Stimulated activated CD8-positive, alpha-beta memory T cell treated with anti-CD3 and anti-CD28 coated beads, Interleukin-4, amount 100 ng/mL, for 1 hour (primary cell): ENCODE measurements around the gene ADCK2.
A peak's percentile ranks its signal among the peaks of the same experiment; 100 is the strongest.
"Not testable (repeated sequence)": the region's sequence is repeated elsewhere in the genome, so short reads cannot be mapped to it uniquely, and the experiment has no call there.

Experiments
- DNase-seq, 2 donors: peaks; one replicate each; pipeline ENCODE4 v3.0.0-alpha.2; 2020; ENCODE audit warnings: low read depth in 2 of 2, low spot score in 1 of 2

Gene ADCK2

GRCh38 chr7:140691376-140692045 is 18.8 kb downstream of the ADCK2 start:
- no peak for DNase-seq

DNA sequence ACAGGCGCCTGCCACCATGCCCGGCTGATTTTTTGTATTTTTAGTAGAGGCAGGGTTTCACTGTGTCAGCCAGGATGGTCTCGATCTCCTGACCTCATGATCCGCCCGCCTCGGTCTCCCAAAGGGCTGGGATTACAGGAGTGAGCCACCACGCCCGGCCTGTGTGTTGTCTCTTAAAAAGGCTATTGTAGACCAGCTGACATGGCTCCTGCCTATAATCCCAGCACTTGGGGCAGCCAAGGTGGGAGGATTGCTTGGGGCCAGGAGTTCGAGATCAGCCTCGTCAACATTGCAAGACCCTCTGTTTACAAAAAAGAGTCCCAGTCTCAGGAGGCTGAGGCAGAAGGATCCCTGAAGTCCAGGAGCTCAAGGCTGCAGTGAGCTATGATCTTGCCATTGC is 21.1 kb downstream of the ADCK2 start:
- DNase-seq, result not testable (repeated sequence)

- DNase-seq, result no peak
These were observed 21.8 kb downstream of the ADCK2 start for GRCh38 chr7:140694592-140694991.

DNA sequence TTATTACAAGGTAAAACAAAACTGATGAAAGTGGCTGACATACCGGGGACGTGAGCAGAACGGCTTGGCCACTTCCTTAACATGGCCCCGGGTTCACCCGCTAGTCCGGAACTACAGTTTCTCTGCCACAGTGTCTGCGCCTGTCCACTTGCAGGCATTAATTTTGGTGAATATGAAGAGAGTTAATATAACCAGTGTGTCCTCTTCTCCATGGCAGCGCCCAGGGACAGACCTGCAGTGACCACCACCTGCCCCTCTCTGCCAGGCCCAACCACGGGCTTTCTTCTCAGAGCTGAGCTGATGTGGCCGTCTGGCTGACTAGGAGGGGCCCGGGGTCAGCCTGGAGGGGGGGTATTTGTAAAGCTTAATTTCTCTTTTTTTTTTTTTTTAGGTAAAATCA is 22.6 kb downstream of the ADCK2 start:
- DNase-seq, result no peak

DNA sequence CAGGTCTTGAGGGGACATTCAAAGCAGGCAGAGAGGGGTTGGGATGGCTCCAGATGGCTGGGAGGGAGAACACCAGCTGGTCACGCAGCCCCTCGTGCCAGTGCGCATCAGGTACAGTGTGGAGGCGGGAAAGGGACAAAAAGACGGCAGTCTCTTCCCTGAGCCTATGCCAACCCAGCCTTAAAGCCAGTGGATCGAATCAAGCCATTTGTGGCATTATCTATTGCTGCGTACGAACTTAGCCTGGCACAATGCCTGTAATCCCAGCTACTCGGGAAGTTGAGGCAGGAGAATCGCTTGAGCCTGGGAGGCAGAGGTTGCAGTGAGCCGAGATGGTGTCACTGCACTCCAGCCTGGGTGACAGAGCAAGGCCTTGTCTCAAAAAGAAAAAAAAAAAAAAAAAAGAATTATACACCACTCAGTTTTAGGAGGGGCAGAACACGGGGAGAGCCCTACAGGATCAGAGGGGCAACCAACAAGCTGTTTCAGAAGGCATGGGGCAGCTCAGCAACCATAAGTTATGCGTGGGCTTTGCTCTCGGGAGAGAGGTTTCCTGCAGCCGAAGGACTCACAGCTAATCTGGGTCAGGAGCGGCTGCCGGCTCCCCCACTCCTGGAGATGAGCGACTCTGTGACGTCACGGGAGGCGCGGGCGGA is 23.4 kb downstream of the ADCK2 start:
- DNase-seq, result peak; percentile 83 to 90

GRCh38 chr7:140696680-140697446 is 24.1 kb downstream of the ADCK2 start, which contains the start of gene NDUFB2:
Gene NDUFB2 (plus strand): TSS chr7:140696708. CDS start chr7:140696745, 37 bp downstream.
- peak; percentile 38 to 41 for DNase-seq

GRCh38 chr7:140697447-140698143 is 24.9 kb downstream of the ADCK2 start:
- DNase-seq, result no peak

- no peak for DNase-seq
These were observed 25.7 kb downstream of the ADCK2 start for GRCh38 chr7:140698477-140698876.

GRCh38 chr7:140702774-140703173 is 30.0 kb downstream of the ADCK2 start:
- DNase-seq, result no peak

DNA sequence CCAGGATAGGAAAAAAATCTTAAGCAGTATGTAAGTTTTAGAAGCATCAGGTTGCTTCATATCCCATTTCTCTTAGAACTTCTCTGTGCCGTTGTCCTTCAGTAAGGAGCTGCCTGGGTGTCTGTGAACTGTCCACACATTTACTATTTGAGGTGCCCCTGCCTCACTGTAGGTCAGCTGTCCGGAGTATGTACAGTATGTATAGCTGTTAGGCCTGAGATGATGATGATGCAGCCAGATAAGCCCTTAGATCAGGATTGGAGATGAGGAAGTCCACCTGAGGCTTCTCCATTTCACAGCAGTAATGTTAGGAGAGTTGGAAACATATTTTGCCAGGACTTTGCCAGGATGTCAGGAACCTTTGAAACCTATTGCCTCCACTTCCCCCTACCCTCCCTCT is 31.5 kb downstream of the ADCK2 start:
- no peak for DNase-seq

DNA sequence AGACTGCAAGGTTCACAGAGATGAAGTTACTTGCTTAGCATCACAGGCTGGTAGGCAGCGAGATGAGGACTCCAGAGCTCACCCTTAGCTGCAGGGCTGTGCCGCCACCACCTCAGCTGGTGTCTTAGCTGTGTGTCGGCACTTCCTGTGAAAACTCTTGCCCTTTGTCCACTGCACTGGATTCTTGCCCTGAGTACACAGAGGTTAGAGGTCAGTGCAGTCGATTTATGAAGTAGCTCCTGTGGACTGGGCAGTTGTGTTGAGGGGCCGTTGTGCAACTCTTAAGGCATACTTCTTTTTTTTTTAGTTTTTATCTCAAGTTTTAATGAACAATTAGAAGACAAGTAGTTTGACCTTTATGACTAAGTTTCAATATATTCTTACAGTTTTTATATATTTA is 34.4 kb downstream of the ADCK2 start:
- no peak for DNase-seq

- not testable (repeated sequence) for DNase-seq
These were observed 36.0 kb downstream of the ADCK2 start for GRCh38 chr7:140708764-140709163.

DNA sequence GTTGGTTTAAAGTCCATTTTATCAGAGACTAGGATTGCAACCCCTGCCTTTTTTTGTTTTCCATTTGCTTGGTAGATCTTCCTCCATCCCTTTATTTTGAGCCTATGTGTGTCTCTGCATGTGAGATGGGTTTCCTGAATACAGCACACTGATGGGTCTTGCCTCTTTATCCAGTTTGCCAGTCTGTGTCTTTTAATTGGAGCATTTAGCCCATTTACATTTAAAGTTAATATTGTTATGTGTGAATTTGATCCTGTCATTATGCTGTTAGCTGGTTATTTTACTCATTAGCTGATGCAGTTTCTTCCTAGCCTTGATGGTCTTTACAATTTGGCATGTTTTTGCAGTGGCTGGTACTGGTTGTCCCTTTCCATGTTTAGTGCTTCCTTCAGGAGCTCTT is 39.6 kb downstream of the ADCK2 start:
- DNase-seq, result not testable (repeated sequence)

GRCh38 chr7:140714331-140715040 is 41.7 kb downstream of the ADCK2 start:
- DNase-seq, result no peak

DNA sequence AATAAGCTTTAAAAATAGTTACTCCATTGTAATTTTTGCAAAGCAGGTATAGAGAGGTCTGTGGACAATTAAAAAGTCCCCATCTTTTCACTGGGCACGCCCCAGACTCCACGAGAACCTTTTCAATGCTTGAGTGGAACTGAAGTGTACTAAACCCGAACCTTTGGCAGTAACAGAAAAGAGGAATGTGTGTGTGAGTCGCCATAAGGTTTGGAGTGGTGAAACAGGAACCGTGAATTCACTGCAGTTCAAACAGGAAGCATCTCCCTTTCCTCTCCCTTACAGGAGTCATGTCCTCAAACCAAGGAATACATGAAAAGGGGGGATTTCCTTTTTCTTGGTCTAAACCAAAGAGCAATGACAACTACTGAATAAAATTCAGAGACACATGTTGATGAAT is 47.0 kb downstream of the ADCK2 start:
- DNase-seq, result no peak

DNA sequence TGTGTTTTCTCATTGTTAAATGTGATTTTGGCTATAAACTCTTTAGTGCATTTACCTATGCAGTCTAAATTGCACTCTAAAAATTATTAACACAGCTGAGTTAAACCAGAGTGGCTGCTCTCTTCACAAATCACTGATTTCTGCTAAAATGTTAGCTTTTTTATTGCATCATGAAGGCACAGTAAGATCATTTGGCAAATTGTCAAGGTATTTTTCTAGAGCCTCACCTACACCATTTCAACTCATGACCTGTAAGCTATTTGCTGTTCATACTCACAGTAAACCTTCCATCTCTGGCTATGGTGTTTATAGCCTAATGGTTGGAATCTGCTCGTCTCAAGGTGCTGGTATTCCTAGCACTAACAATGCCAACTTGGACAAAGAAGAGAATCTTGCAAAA is 49.5 kb downstream of the ADCK2 start:
- DNase-seq, result no peak

DNA sequence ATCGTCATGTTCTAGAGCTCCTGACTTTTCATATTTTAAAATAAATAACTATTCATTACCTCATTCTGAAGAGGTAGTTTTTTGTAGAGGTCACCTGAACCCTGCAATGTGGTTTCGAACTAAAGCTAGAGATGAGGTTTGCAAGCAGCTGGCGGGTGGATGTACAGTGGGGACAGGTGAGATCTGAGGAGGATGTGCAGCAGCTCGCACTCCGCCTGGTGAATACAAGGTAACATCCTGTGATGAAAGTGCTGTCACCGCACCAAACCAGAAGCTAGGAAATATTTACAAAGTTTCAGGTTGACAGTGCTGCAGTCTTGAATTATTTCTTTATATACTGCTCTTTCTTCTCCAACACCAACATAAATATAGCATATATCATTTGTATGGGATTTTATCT is 50.3 kb downstream of the ADCK2 start:
- DNase-seq, result no peak

DNA sequence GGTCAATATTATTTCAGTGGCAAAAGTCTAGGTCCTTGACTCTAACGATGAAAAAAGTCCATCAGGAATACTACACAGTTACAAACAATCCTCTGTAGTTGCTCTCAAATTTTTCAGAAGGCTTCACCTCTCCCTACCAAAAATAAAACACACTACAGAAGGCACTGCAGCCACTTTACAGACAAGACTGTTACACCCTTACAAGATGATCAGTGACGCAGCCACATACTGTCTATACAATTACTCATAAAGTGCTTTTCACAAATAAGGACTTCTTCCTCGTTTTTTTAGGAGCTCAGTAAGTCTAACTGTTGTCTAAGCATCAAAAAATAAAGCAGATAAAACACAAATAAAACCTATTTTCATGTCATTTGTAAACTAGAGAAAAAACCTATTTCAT is 50.8 kb downstream of the ADCK2 start:
- no peak for DNase-seq

GRCh38 chr7:140724706-140725105 is 52.0 kb downstream of the ADCK2 start:
- no peak for DNase-seq

- DNase-seq, result no peak
These were observed 53.5 kb downstream of the ADCK2 start for GRCh38 chr7:140726281-140726680.

DNA sequence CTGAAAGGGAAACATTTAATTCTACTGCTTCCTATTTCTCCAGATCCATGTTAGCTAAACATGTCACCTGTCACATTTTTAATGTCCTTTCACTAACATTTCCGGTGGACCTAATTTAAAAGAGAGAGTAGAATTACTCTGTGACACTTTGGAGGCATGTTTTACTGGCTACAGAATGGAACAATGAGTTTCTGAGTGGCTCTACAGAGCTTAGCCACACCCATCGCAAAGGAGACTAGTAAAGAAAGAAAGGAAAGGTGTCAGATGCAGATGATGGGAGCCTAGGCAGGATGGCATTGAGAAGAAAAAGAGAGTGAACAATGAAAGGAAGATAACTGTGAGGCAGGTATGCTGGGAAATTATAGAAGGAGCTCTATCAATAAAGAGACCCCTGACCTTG is 59.7 kb downstream of the ADCK2 start:
- no peak for DNase-seq
